ENCODE data around the gene MYOF.
"Not testable (repeated sequence)": the region's sequence is repeated elsewhere in the genome, so short reads cannot be mapped to it uniquely, and the experiment has no call there.

MYOF gene

GRCh38 chr10:93481637-93482144, 443 bp downstream of the MYOF start:
- no peak for DNase-seq

- DNase-seq: no peak
Observed at GRCh38 chr10:93478873-93479272, 3.3 kb downstream of the MYOF start.

GRCh38 chr10:93476756-93477155, 5.4 kb downstream of the MYOF start:
- DNase-seq: no peak

GRCh38 chr10:93475871-93476270, 6.3 kb downstream of the MYOF start:
- DNase-seq: no peak

- DNase-seq: no peak
Observed at GRCh38 chr10:93475227-93475626, 6.9 kb downstream of the MYOF start.

GRCh38 chr10:93473804-93474472, 8.2 kb downstream of the MYOF start:
- DNase-seq: no peak

GRCh38 chr10:93473161-93473560, 9.0 kb downstream of the MYOF start:
- no peak for DNase-seq

- DNase-seq: no peak
Observed at GRCh38 chr10:93471110-93471651, 11.0 kb downstream of the MYOF start.

- DNase-seq: no peak
Observed at GRCh38 chr10:93469454-93469853, 12.7 kb downstream of the MYOF start.

- no peak for DNase-seq
Observed at GRCh38 chr10:93468461-93469213, 13.5 kb downstream of the MYOF start.

GRCh38 chr10:93467635-93468034, 14.5 kb downstream of the MYOF start:
- not testable (repeated sequence) for DNase-seq

GRCh38 chr10:93465806-93466675, 16.1 kb downstream of the MYOF start:
- peak; percentile 74 for DNase-seq

- no peak for DNase-seq
Observed at GRCh38 chr10:93464776-93465388, 17.3 kb downstream of the MYOF start.

- no peak for DNase-seq
Observed at GRCh38 chr10:93463723-93464476, 18.2 kb downstream of the MYOF start.

- no peak for DNase-seq
Observed at GRCh38 chr10:93462881-93463280, 19.3 kb downstream of the MYOF start.

GRCh38 chr10:93462371-93462770, 19.8 kb downstream of the MYOF start:
- DNase-seq: no peak

- no peak for DNase-seq
Observed at GRCh38 chr10:93461807-93462178, 20.3 kb downstream of the MYOF start.

- DNase-seq: no peak
Observed at GRCh38 chr10:93461109-93461806, 20.9 kb downstream of the MYOF start.

- DNase-seq: no peak
Observed at GRCh38 chr10:93459466-93459865, 22.7 kb downstream of the MYOF start.

GRCh38 chr10:93458821-93459257, 23.3 kb downstream of the MYOF start:
- DNase-seq: peak; percentile 80

- no peak for DNase-seq
Observed at GRCh38 chr10:93457511-93457910, 24.6 kb downstream of the MYOF start.

Data from right forelimb (tissue), 1 donor.